DMS114 treated with DMSO at 0.1 percent for 48 hours (cell line): Measurements from ENCODE around the gene GDA.

ENCODE experiments used
- DNase-seq: peaks from one replicate; lab custom pipeline; 2025; ENCODE audit not compliant: unreplicated experiment; lab: John Stamatoyannopoulos, UW

The GDA gene

DNA sequence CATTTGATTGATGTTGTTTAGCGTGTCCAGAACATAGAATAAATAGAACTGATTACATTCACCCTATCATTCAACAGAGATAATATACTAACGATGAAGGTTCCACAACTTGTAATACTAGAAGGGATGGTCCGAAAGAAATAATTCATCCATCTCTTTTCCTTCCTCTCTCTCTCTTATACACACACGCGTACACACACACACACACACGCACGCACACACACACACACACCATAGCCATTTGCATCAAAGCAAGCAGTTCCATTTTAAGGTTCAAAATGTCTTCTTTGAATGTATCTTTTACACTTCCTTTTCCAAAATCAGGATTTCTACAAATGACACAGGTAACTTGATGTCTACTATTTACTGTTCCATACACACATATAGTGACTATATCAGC is 887 bp downstream of the GDA start:
- DNase-seq = no peak

- no peak for DNase-seq
These were observed 1.4 kb downstream of the GDA start for GRCh38 chr9:72150661-72151060.

DNA sequence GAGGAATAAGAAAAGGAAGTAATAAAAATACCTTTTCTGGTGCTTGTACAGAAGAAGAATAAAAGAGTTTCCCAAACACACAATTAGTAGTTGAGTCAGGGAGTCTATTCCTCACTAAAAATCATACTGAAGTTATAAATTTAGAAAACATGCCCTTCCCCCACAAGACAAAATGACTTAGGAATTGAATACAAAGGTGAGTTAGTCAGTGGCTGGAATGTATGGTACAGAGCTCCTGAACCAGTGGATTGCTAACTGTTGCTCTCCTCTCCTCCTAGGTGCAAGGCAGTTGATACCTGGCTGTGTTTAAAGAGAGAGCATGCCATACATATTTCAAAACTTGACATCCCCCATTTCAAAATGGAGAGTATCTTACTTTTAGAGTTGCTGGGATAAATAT is 1.9 kb downstream of the GDA start:
- DNase-seq = no peak

GRCh38 chr9:72154468-72155285 is 5.4 kb downstream of the GDA start:
- DNase-seq = no peak

DNA sequence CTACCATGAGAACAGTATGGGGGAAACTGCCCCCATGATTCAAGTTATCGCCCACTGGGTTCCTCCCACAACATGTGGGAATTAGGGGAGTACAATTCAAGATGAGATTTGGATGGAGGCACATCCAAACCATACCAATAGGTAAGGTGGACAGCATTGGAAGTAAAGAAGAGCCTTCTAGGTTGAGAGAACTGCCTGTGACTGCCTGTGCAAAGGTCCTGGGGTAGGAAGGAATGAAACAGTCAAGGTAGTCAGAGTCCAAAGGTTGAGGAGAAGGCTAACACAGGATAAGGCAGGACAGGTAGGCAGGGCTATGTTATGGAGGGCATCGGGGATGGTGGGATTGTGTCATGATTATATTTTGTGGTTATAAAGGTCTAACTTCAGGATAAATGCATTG is 6.1 kb downstream of the GDA start:
- no peak for DNase-seq

GRCh38 chr9:72156586-72156985 is 7.3 kb downstream of the GDA start:
- no peak for DNase-seq

GRCh38 chr9:72158680-72159079 is 9.4 kb downstream of the GDA start:
- DNase-seq = no peak

DNA sequence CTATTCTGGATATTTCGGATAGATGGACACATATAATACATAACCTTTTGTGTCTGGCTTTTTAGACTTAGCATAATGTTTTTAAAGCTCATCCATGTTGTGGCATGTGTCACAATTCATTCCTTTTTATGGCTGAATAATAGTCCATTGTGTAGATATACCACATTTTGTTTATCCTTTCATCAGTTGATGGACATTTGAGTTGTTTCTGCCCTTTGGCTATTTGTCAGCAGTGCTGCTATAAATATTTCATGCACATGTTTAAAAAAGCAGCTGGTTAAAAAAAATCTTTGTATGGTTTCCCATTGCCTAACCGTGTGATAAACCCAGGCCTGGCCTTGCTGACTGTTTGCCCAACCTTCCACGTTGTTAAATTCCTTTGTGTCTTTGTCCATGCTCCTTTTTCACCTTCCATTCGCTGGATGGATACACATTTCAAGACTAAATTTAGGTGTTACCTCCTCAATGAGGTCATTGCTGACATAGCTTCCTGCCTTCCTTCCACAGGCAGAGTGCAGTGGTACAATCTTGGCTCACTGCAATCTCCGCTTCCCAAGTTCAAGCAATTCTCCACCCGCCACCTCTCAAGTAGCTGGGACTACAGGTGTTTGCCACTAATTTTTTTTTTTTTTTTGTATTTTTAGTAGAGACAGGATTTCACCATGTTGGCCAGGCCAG is 11.3 kb downstream of the GDA start:
- no peak for DNase-seq

- DNase-seq = no peak
These were observed 16.1 kb downstream of the GDA start for GRCh38 chr9:72165326-72165725.

- DNase-seq = no peak
These were observed 16.7 kb downstream of the GDA start for GRCh38 chr9:72165821-72166547.

DNA sequence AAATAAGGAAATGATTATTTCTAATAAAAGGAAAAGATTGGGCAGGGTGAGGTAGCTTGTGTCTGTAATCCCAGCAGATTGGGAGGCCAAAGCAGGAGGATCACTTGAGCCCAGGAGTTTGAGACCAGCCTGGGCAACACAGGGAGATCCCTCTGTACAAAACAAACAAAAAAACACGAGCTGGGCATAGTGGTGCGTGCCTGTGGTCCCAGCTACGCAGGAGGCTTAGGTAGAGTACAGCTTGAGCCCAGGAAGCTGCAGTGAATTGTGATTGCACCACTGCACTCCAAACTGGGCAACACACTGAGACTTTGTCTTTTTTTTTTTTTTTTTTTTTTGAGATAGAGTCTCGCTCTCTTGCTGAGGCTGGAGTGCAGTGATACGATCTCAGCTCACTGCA is 18.8 kb downstream of the GDA start:
- no peak for DNase-seq

DNA sequence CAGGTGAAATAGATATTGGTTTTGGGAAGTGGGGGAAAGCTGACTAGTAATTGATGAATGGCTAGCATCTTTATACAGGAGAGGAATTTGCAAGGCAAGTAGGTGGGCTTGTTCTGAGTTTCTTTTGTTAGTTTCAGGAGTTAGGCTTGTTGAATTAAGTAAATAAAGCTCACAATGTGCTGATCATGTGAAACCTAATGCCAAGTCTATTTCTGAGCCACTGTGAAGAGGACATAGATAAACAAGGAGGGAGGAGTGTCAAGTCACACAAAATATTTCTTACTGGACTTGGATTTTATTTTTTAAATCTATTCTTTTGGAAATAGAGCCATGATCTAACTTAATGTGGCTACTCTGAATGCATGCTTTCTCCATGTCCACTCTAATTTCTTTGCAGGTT is 19.9 kb downstream of the GDA start:
- DNase-seq = no peak

- DNase-seq = no peak
These were observed 23.8 kb downstream of the GDA start for GRCh38 chr9:72173080-72173479.

- no peak for DNase-seq
These were observed 36.3 kb downstream of the GDA start for GRCh38 chr9:72185561-72185960.

DNA sequence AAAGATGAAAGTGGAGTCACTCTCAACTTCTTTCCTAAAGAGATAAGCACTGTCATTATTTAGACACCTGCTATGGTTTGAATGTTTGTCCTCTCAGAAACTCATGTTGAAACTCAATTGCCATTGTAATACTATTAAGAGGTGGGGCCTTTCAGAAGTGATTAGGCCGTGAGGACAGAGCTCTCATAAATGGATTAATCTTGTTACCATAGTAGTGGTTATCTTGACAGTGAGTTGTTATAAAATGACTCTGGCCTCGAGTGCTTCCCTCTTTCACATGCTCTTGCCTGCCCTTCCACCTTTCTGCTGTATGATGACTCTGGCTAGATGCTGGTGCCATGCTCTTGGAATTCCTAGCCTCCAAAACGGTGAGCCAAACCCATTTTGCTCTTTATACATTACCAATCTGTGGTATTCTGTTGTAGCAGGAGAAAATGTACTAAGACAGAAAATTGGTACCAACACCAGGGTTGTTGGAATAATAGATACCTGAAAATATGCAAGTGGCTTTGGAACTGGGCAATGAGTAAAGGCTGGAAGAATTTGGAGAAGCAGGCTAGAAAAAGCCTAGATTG is 38.0 kb downstream of the GDA start:
- DNase-seq = no peak

DNA sequence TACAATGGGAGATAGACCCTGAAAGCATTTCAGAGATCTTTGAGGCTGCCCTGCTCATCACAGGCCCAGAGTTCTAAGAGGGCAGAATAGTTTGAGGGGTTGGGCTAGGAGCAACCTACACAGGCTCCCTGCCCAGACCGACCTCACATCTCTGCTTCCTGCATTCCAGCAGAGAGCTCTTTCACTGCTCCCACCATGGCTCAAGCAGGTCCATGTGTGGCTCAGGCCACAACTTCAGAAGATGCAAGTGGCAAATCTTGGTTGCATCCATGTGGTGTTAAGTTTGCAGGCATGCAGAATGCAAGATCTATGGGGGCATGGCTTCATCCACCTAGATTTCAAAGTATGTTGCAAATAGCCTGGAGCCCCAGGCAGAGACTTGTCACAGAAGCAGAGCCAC is 39.0 kb downstream of the GDA start:
- DNase-seq = no peak

GRCh38 chr9:72193478-72193881 is 44.2 kb downstream of the GDA start:
- no peak for DNase-seq

DNA sequence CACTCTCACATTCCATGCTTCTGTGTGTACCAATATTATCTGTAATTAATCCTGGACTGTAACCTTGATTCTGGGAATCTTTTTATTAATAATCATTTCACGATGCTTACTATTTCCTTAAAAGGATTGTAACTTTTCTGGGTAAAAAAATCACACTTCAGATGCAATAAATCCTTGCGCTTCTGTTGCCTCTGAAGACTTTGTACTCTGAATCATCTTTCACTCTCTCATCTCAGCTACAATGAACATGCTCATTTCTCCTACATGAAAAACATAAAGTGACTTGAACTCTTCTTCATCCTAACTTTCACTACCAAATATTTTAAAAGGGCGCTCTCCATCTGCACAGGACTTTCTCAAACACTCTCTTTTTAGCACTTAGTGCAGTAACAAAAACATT is 50.0 kb downstream of the GDA start:
- DNase-seq = no peak

DNA sequence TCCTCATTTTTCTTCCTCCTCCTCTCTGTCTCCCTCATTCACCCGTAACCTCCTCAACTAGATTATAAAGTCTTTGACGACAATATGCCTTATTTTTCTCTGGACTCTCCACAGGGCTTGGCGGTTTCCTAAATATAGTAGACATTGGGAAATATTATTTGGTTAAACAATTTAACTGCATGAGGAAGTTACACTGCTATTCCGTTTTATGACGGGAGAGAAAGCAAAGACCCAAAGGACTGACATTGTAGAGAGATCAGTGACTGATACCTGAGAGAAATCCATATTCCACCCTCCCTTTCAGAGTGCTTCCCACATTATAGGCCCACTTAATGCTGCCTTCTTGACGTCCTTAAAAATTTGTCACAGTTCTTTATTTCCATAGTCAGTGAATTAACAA is 51.2 kb downstream of the GDA start:
- no peak for DNase-seq

- DNase-seq = no peak
These were observed 52.8 kb downstream of the GDA start for GRCh38 chr9:72202009-72202408.

DNA sequence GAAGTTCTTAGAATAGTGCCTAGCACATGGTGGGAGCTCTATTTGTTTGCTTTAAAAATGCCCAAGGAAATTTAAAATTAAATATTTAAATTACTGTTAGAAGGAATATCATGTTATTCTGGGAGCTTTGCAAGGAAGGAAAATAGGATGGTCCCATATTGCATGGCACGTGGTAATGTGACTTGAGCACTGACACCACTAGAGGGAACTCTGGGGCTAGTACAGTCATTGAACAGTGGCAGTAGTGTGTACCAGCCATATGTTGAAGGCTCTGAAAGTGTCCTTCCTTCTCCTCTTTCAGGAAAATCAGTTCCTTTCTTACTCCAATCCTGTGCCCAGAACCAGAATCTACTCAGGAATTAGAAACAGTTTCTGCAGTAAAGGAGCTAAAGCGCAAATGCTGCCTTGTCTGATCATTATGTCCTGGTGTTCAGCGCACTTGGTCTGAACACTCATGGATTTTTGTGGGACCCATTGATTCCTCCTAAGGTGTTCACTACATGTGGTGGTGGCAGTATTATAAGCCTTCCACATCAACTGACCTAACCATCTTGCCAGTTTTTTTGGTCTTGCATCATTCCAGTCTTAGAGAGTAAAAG is 54.1 kb downstream of the GDA start:
- DNase-seq = peak; percentile 45
